Prostate gland (tissue), 2 donors: ENCODE data around the gene FRYL. TPM values are rescaled to one million over a fixed set of nuclear protein-coding genes. Genes with fewer than 3 reads are reported as not detected.
A peak's percentile ranks its signal among the peaks of the same experiment; 100 is the strongest.

Source experiments
- DNase-seq: peaks from one replicate; pipeline ENCODE4 v3.0.0-alpha.2; 2019; ENCODE audit warnings: low spot score
- H3K27ac ChIP-seq, 2 donors: fragments of 200-600 bp; sonication (generic); 2 replicates each; pipeline ENCODE4 v1.5.1; 2017 to 2019
- H3K27me3 ChIP-seq: fragments of 200-600 bp; sonication (generic); replicated peaks from 2 replicates; pipeline ENCODE4 v1.5.1; 2019; ENCODE audit not compliant: insufficient read depth
- H3K36me3 ChIP-seq, 2 donors: fragments of 200-600 bp; sonication (generic); 1 replicate in 1 of 2; 2 replicates in 1 of 2; pipeline versions ENCODE4 v1.5.1 to v1.8.1; 2017 to 2019
- H3K4me1 ChIP-seq: fragments of 200-600 bp; sonication (generic); replicated peaks from 2 replicates; pipeline ENCODE4 v1.5.1; 2019
- H3K4me3 ChIP-seq, 2 donors: fragments of 200-600 bp; sonication (generic); 2 replicates each; pipeline ENCODE4 v1.5.1; 2017 to 2019
- H3K9me3 ChIP-seq: fragments of 200-600 bp; sonication (generic); 2 replicates; pipeline ENCODE4 v1.5.1; 2017
- CTCF ChIP-seq, 4 experiments: fragments of 200-600 bp in 2 of 4; fragments of 450-650 bp in 2 of 4; sonication (generic) in 2 of 4; IDR thresholded peaks; 1 replicate in 3 of 4; 2 replicates in 1 of 4; pipeline ENCODE4 v1.5.1; 2016 to 2019; ENCODE audit warnings: antibody characterized with exemption in 4 of 4, mild to moderate bottlenecking in 2 of 4, moderate library complexity in 2 of 4
- POLR2A ChIP-seq: fragments of 450-650 bp; IDR thresholded peaks from one replicate; pipeline ENCODE4 v1.6.1; 2016; ENCODE audit warnings: antibody characterized with exemption, mild to moderate bottlenecking
- POLR2AphosphoS5 ChIP-seq: sonication (generic); formaldehyde crosslinking; IDR thresholded peaks from one replicate; pipeline ENCODE4 v1.6.1; 2017; ENCODE audit warnings: antibody characterized with exemption
- WGBS: methylation state at CpG from one replicate; pipeline ENCODE4 v1.1.5; 2018; 5-methylcytosine and 5-hydroxymethylcytosine counted together
- intact Hi-C: fragments of 100-400 bp; cut with DNase I; formaldehyde crosslinking; loops from one replicate; pipeline ENCODE4 v1.14.2; 2022
- total RNA-seq, 2 donors: library from RNA; depleted of rRNA; stranded (reverse); fragments of >200 nt; gene quantifications; one replicate each; pipeline ENCODE4 v1.1.0, GENCODE V29; 2016

Gene FRYL
- total RNA-seq, 2 donors from 2014 or later, result 40.0 to 47.6 TPM

- Histone ChIP-seq H3K27ac (no peak overlapping the region), H3K4me1 (no peaks in the 10 kb centered on the region), H3K9me3 (no peaks in the 10 kb centered on the region), H3K36me3 (no peaks in the 10 kb centered on the region), H3K4me3 (no peak overlapping the region), H3K27me3 (no peaks in the 10 kb centered on the region)
- TF ChIP-seq POLR2A (no peak), CTCF (IDR thresholded peaks at IDR 0.05) (no peak), POLR2AphosphoS5 (no peak)
- DNase-seq, result no peak
- 69% methylated on average over 1 of the region's 1 CpG for WGBS
- intact Hi-C loops, result no loop called here
These were observed 208.6 kb downstream of the FRYL start for GRCh38 chr4:48571471-48571870.

DNA sequence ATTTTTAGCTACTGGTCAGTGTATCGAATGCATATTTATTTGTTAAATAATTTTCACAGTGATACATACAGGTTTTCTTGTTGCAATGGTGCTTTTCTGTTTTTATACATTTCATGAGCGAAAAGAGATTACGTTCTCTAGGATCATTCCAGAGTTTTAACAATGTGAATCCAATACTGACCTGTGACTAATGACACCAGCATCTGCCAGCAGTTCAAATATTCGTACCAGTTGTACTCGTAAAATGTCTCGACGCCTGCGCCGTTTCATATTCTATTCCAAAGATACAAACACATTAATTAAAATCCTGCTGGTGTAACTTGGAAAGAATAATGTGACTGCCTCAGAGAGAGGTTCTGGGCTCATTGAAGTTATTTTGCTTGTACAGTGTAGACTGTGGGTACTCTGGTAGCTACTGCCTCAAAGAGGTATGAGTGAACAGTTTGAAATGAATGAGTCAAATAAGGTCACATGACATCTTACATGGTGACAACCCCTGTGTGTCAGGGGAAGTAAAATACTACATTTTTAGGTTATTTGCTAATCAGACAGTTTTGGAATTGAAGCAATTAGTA is 209.3 kb downstream of the FRYL start:
- H3K36me3 ChIP-seq, result no peaks in the 10 kb centered on the region
- TF ChIP-seq POLR2A (no peak), CTCF (IDR thresholded peaks at IDR 0.05) (no peak), POLR2AphosphoS5 (peak; percentile 28)
- DNase-seq, result no peak
- H3K4me3 ChIP-seq, result no peak overlapping the region
- H3K4me1 ChIP-seq, result no peaks in the 10 kb centered on the region
- no peaks in the 10 kb centered on the region for H3K27me3 ChIP-seq
- WGBS, result 46% methylated on average over 9 of the region's 9 CpGs
- intact Hi-C loops, result no loop called here
- H3K27ac ChIP-seq, result no peak overlapping the region
- no peaks in the 10 kb centered on the region for H3K9me3 ChIP-seq

- Histone ChIP-seq H3K27me3 (no peaks in the 10 kb centered on the region), H3K4me3 (no peak overlapping the region), H3K4me1 (no peaks in the 10 kb centered on the region), H3K36me3 (no peaks in the 10 kb centered on the region), H3K9me3 (no peaks in the 10 kb centered on the region), H3K27ac (no peak overlapping the region)
- no peak for DNase-seq
- no peak for TF ChIP-seq CTCF (IDR thresholded peaks at IDR 0.05)
- WGBS, result 61% methylated on average over 3 of the region's 3 CpGs
- intact Hi-C loops, result no loop called here
These were observed 214.1 kb downstream of the FRYL start for GRCh38 chr4:48566034-48566384.

GRCh38 chr4:48565362-48566033 is 214.6 kb downstream of the FRYL start:
- H3K9me3 ChIP-seq, result no peaks in the 10 kb centered on the region
- no peak for TF ChIP-seq CTCF (IDR thresholded peaks at IDR 0.05)
- TF ChIP-seq POLR2AphosphoS5, result no peak
- TF ChIP-seq POLR2A, result no peak
- intact Hi-C loops, result no loop called here
- H3K27me3 ChIP-seq, result no peaks in the 10 kb centered on the region
- DNase-seq, result no peak
- H3K4me3 ChIP-seq, result no peak overlapping the region
- H3K36me3 ChIP-seq, result no peaks in the 10 kb centered on the region
- H3K4me1 ChIP-seq, result no peaks in the 10 kb centered on the region
- 91% methylated on average over 5 of the region's 5 CpGs for whole genome bisulfite sequencing
- H3K27ac ChIP-seq, result no peak overlapping the region

GRCh38 chr4:48564151-48564550 is 215.9 kb downstream of the FRYL start:
- TF ChIP-seq CTCF (IDR thresholded peaks at IDR 0.05), result no peak
- no peak for TF ChIP-seq POLR2AphosphoS5
- no peak for TF ChIP-seq POLR2A
- 97% methylated on average over 3 of the region's 3 CpGs for WGBS
- H3K36me3 ChIP-seq, result no peaks in the 10 kb centered on the region
- no peaks in the 10 kb centered on the region for H3K9me3 ChIP-seq
- no peak for DNase-seq
- intact Hi-C loops, result no loop called here
- H3K4me1 ChIP-seq, result no peaks in the 10 kb centered on the region
- H3K4me3 ChIP-seq, result no peak overlapping the region
- no peaks in the 10 kb centered on the region for H3K27me3 ChIP-seq
- H3K27ac ChIP-seq, result no peak overlapping the region
